H1 (cell line): ENCODE measurements around the gene POLR2A.

Experiments
- ASH2L ChIP-seq: fragments of 200-600, 300-600 bp; sonication (generic); IDR thresholded peaks from one replicate; pipeline ENCODE4 v1.7.1; 2017; ENCODE audit warnings: low read length
- CHD1 ChIP-seq: IDR thresholded peaks from 2 replicates; pipeline ENCODE4 v1.6.1; 2012; ENCODE audit warnings: low read depth, low read length, improper control_type of control experiment
- CTCF ChIP-seq, 3 experiments: IDR thresholded peaks; 1 replicate in 2 of 3; 2 replicates in 1 of 3; pipeline versions ENCODE4 v1.5.1 to v1.6.1; 2011; ENCODE audit warnings: low read length in 3 of 3, mild to moderate bottlenecking in 3 of 3, inconsistent platforms in 2 of 3, low read depth in 1 of 3, moderate library complexity in 1 of 3; ENCODE audit not compliant: insufficient read depth in 1 of 3; ENCODE audit errors: control extremely low read depth in 1 of 3
- EP300 ChIP-seq, 2 experiments: IDR thresholded peaks; 1 replicate in 1 of 2; 2 replicates in 1 of 2; pipeline ENCODE4 v1.6.1; 2011 to 2012; ENCODE audit warnings: low read depth in 2 of 2, low read length in 2 of 2, mild to moderate bottlenecking in 2 of 2, borderline replicate concordance in 1 of 2, inconsistent platforms in 1 of 2, moderate library complexity in 1 of 2
- MAFK ChIP-seq: IDR thresholded peaks from 2 replicates; pipeline ENCODE4 v1.6.1; 2012; ENCODE audit warnings: low read depth, mild to moderate bottlenecking, improper control_type of control experiment, low read length
- POLR2A ChIP-seq, 2 experiments: IDR thresholded peaks; 1 replicate in 1 of 2; 2 replicates in 1 of 2; pipeline ENCODE4 v1.6.1; 2011; ENCODE audit warnings: low read depth in 2 of 2, low read length in 2 of 2, mild to moderate bottlenecking in 2 of 2; ENCODE audit errors: control extremely low read depth in 1 of 2
- USF2 ChIP-seq: IDR thresholded peaks from 2 replicates; pipeline ENCODE4 v1.6.1; 2011; ENCODE audit warnings: low read length, improper control_type of control experiment

GRCh38 chr17:7443499-7444485 is 40.4 kb upstream of the POLR2A start:
- no peak for TF ChIP-seq POLR2A (IDR thresholded peaks at IDR 0.05; ENCODE audit: control extremely low read depth in 1 of 2, low read depth in 2 of 2, low read length in 2 of 2)
- TF ChIP-seq EP300 (IDR thresholded peaks at IDR 0.05; ENCODE audit: borderline replicate concordance in 1 of 2, low read depth in 2 of 2, low read length in 2 of 2): no peak
- no peak for TF ChIP-seq ASH2L
- TF ChIP-seq MAFK: no peak
- no peak for TF ChIP-seq CTCF (IDR thresholded peaks at IDR 0.05; ENCODE audit: control extremely low read depth in 1 of 3, insufficient read depth in 1 of 3, low read depth in 1 of 3, low read length in 3 of 3)
- TF ChIP-seq USF2: no peak
- TF ChIP-seq CHD1: no peak
